GM21825 (cell line): ENCODE results near the gene SLC36A2.
"Not testable (repeated sequence)": the region's sequence is repeated elsewhere in the genome, so short reads cannot be mapped to it uniquely, and the experiment has no call there.

Experiments used
- ATAC-seq: cut with Tn5 transposase; IDR thresholded peaks from one replicate; pipeline ENCODE4 v1.9.1; 2021; ENCODE audit warnings: mild to moderate bottlenecking, moderate library complexity; ENCODE audit not compliant: unreplicated experiment

Gene SLC36A2

DNA sequence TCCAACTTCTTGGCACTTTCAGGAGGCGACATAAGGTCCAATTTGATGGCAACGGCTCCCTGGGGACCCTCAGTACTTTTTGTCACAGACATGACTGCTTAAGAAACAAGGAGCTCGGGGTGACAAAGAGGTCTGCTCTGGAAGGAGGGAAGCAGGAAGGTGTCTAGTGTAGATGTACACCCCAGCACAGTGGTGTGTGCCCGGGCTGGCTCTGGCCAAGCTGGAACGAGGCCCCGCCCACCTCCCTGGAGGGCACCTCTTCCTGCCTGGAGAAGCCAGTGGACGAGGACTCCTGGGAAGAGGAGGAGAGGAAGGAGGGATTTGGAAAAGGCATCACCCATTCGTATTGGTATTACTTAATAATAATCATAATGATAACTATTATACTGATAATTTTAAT is at the start of gene SLC36A2:
SLC36A2 (minus strand) TSS at position 191 of the 400 bp plus-strand sequence; CDS start at position 92, 99 bp downstream.
- no peak for ATAC-seq

DNA sequence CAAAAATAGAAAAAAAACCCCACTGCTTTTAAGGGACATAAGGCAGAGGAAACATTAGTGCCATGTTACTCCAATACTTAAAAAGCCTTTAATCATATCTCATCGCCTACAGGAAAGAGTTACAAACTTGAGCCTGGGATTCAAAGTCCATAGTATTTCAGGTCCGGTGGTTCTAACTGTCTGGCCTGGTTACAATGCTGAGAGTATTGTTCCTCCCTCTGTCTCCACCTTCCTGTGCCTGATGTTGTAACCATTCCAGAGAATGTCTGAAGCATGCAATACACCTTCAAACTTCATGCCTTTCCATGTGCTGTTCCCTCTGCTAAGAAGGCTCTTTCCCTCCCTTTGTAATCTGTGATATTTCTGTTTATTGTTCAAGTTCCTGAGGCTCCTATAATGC is 41.6 kb upstream of the SLC36A2 start:
- no peak for ATAC-seq

DNA sequence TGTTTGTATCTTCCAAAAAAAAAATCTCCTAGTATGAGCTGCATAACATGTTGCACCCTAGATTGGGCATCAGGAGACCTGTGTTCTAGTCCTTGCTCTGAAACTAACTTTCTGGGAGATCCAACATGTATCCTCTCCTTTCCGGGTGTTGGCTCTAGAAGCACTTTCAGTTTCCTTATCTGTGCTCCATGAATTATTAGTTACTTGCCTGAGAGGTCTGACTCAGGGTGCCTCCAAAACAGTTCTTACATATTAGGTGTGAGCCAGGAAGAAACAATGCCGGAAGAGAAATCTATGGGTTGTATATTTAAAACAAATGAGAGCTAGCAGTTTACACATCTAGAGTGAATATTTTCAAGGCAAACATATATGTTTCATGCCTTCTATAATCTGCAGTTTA is 36.7 kb upstream of the SLC36A2 start:
- ATAC-seq, result no peak

DNA sequence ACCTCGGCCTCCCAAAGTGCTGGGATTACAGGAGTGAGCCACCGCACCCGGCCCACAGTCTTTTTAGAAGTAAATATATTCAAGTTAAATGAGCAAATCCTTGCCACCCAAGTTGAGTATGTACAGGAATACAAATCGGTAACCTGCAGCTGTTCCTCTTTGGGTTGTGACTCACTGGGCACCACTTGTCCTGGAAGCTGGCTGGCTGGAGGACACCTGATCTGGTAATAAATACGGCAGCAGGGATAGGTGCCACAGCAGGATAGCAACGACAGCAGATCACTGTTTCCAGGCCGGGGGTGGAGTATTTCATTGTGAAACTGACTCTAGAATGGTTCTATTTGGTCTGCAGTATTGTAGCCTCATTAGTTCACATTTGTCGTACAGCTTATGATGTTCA is 35.7 kb upstream of the SLC36A2 start:
- ATAC-seq, result no peak

DNA sequence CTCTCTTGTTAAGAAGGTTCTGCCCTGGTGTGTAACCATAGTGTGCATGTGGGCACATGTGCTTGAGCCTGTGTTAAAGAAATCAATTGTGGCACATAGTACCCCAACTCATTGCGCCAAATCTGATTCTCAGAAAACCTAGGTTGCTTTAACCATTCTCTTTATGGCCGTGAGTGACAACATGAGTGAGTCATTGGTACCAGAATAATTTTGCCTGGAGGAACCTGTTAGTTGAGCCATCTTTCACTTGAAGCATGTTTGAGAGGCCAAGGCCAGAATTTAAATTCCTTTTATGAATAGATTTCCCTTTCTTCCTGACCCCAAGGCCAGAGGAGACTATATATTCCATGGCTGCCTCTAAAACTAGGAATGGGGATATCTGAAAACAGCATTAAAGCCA is 35.2 kb upstream of the SLC36A2 start:
- no peak for ATAC-seq

DNA sequence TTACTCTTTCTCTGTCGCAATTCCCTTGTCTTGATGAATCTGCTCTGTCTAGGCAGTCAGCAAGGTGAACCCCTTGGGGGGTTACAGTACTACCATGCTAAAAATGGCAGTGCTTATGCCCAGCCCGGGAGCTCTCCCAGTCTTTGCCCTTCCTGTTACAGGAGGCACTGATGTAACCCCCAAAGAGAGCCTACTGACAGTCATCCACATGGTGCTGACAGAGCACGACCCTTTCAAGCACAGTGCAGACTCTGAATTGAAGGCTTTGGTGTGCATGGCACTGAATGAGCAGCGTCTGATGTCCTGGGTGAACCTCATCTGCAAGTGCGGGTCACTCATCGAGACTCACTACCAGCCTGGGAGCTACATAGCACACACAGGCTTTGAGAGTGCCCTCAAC is 34.5 kb upstream of the SLC36A2 start:
- no peak for ATAC-seq

DNA sequence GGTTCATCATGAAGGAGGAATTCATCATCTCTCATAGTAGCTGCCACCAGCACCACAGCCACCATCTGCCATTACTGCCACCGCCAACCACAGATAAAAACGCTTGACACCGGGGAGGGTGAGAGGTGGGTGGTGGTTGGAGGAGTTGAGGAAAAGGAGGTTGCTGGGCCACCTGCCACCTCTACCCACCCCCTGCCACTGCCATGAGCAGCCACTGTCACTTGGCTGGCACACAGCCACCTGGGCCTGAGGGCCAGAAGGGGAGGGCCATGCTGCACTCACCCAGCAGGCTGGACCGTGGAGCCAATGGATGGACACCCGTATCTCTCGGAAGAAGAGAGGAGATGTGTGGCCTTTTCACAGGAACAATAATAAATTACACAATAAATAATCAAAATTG is 31.3 kb upstream of the SLC36A2 start:
- no peak for ATAC-seq

DNA sequence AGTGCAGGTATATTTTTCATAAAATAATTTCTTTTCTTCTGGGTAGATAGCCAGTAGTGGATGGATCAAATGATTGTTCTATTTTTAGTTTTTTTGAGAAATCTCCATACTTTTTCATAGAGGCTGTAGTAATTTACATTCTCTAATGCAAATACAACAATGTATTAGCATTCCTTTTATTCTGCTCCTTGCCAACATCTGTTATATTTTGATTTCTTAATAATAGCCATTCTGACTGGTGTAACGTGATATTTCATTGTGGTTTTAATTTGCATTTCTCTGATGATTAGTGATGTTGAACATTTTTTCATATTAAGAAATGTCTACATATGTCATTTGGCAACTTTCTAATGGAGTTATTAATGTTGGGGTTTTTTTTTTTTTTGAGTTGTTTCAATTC is 27.2 kb upstream of the SLC36A2 start:
- ATAC-seq, result no peak

DNA sequence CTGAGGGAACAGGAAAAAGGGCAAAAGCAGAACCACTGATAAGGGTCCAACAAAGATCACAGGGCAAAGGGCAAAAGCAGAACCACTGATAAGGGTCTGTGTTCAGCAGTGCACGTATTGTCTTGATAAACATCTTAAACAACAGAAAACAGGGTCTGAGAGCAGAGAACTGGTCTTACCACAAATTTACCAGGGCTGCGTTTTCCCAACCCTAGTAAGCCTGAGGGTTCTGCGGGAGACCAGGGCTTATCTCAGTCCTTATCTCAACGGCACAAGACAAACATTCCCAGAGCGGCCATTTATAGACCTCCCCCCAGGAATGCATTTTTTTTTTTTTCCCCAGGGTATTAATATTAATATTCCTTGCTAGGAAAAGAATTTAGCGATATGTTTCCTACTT is 19.7 kb upstream of the SLC36A2 start:
- not testable (repeated sequence) for ATAC-seq

DNA sequence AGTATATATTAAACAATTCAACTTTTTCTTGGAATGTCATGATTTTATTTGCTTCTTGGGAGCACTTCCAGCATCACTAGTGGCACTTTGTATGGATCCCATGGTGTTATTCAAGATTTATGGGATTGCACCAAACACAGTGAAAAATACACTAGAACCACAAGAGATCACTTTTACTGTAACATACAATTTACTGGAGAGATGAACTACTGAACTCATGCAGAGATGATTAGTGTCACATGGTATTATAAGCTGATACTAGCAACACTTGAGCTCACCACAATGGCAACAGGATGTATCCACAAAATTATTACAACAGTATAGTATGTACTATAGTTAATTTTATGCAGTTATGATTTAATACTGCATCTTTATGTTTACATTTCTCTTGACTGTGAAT is 16.3 kb upstream of the SLC36A2 start:
- ATAC-seq, result no peak

DNA sequence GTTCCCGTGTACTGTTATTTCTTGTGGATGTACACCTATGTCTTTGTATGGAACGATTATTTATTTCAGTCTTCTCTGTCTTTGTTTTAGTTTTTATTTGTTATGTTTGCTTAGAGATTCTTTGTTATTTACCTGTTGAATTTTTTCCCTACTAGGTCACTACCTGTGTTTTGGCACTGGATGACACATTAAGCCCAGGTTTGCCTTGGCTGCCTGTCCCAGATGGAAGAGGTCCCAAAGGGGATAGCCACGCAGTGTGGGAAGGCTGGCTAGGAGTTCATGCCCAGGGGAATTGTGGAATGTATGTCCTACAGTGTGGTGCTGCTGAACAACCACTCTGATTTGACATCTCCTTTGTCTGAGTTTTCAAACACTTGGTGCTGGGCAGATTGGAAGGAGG is 15.6 kb upstream of the SLC36A2 start:
- no peak for ATAC-seq

DNA sequence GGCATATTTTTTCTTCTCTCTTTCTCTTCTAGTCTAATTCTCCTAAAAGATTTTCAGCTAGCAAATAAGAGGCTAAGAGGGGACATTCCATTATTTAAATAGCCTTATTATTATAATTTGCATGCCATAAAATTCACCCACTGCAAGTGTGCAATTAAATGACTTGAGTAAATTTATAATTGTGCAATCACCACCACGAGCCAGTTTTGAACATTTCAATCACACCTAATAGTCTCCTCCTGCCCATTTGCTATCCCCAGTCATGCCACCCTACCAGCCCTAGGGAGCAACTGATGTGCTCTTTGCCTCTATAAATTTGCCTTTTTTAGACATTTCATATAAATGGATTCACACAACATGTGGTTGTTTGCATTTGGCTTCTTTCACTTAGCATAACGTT is 12.0 kb upstream of the SLC36A2 start:
- ATAC-seq, result no peak

DNA sequence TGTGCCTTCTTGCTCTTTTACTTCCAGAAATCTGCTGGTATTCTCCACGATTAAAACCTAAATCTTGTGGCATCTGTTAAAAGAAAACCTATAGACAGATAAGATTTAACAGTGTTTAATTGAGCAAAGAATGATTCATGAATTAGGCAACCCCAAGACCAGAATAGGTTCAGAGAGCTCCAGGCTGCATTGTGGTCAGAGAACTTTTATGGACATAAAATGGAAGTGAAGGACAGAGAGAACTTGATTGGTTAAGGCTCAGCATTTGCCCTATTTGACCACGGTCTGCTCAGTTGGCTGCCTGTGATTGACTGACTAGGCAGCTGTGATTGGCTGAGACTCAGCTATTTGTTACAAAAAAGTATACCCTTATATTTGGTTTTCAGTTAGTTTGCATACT is 10.4 kb upstream of the SLC36A2 start:
- no peak for ATAC-seq

DNA sequence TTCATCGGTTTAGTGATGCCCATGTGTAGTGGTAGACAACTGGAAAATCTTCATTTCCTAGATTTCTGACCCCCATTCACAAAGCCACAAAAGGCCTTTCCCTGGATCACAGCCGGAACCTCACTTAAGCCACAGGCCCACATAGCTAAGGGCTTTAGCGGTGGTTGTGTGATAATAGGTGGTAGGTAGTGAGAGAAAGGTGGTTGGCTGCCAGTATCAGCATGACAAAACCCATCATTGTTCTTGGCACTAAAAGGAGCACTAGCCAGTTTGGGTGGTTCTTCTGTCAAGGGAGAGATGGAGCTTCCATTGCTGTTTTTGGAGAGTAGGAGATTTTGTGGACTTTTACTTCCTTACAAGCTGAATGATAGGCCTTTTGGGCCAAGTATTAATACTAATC is 9.7 kb upstream of the SLC36A2 start:
- ATAC-seq, result no peak

DNA sequence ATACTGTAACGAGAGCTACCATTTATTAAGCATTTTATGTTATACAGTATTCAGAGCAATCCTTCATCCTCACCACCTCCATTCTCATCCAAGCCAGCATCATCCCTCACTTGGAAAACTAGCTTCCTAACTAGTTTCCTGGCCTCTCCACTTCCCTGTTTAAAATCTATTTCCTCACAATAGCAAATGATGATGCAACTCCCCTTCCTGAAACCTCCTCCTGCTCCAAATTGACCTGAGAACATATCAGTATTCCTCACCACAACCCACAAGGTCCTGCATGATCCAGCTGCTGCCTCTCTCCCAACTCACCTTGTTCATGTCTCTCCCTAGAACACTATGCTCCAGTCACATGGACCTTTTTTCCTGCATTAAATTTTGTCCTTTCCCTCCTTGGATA is 4.3 kb upstream of the SLC36A2 start:
- no peak for ATAC-seq

DNA sequence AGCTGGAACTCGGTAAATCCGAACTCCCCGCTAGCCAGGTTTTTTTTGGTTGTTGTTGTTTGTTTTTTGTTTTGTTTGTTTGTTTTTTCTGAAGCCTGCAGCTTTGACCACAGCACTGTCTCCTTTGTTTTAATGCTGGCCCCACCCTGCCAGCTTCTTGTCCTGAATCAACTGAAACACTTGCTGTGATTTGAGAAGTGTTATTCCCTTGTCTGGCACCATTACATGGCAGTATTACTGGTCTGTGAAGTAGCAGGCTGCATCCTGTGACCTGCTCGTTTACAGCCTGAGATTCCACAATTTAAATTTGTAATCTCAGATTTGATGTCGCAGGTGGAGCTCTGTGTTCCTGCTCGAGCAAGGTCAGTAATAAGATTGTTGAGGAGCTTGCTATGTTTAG is 1.4 kb upstream of the SLC36A2 start:
- no peak for ATAC-seq

DNA sequence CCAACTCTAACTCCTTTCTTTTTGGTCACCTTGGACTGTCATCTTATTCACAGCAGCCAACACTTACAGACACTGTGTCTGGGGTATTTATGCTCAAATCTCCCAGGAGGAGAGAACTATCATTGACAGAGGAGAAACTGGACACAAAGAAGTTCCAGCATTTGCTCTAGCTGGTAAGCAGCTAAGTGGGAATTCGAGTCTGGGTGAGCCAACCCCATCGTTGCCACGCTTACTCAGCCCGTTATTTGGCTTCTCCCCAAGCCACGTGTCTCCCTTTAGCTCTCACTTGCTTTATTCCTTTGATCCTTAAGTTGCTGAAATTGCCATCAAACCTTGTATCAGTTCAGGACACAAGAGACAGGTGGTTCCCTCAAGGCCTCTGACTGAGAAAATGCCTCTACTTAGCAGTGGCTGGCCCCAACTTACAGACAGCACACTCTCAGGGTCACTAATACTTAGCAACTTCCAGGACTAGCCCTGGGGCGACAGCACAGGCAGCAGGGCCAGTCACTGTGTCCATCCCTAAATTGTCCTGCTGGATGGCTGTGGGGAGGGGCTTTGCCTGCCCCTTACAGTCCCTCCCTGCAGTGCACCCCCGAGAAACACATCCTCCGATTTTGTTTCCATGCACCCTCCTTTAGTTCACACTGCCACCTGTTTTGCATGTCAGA is 1.4 kb downstream of the SLC36A2 start:
- ATAC-seq, result no peak

DNA sequence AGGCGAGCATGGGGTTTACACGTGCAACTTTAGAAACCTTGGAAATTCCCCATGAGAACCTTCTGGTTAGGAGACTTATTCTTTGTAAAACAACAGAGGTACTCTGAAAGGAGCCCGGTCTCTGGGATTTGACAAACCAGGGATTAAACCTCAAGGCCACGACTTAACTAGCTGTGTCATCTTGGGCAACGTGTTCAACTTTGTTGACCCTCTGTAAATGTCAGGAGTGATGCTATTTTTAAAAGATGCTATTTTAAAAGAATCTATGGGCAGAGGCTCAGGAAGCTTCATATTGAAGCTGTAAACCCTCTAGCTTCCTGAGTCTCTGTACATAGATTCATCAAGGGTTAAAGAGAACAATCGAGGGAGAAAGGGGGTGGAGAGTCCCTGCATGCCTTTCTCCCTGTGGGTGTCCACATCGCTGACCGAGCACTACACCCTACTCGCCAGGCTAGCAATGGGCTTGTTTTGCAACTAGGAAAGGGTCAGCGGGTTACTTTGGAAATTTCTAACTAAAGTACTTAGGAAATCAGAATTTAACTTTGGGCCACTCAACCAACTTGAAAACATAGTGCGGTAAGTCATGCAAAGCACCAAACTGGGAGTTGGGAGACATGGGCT is 2.1 kb downstream of the SLC36A2 start:
- no peak for ATAC-seq

DNA sequence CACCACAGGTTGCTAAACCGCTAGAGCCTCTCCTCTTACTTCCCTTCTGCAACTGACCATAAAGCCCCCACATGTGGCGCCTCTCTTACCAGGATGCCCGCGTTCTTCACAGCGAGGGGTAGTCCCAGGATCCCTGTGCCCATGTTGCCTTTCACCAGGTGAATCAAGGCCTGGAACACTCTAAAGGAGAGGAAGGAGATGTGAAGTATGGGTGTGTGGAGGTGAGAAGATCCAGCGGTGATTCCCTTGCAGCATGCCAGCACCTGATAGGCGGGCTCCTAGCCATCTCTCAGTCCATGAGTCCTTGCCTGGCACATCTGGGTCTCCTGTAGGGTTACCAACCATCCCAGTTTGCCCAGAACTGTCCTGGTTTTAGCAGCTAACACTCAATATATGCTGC is 3.3 kb downstream of the SLC36A2 start:
- no peak for ATAC-seq

DNA sequence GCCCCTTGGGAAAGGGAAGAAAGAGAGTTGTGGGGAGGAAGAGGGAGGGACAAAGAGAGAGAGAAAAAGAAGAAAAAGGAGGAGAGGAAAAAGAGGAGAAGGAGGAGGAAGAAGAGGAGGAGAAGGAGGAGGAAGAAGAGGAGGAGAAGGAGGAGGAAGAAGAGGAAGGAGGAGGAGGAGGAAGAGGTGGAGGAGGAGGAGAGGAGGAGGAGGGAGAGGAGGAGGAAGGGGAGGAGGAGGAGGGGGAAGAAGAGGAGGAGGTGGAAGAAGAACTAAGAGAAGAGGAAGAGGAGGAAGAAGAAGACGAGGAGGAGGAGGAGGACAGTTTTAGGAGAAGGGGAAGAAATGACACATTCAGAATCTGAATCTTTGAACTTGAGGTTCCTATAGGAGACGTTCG is 7.4 kb downstream of the SLC36A2 start:
- ATAC-seq, result no peak

DNA sequence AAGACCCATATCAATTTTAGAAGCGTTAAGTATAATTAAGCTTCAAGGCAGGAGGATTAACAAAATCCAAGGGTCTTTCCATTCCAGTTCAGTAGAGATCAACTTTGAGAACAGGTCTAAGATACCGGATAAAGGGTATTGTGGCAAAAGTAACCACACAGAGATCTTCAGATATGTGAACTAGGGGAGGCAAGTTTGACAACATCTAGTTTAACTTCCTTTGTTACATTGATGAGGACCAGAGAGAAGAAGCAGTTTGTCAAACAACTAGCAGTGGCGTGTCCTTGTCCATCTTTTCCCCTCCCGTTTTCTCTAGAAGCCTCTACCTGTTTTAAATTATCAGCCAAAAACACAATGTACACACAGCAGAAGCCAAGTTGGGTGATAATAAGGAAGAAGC is 8.6 kb downstream of the SLC36A2 start:
- ATAC-seq, result no peak

DNA sequence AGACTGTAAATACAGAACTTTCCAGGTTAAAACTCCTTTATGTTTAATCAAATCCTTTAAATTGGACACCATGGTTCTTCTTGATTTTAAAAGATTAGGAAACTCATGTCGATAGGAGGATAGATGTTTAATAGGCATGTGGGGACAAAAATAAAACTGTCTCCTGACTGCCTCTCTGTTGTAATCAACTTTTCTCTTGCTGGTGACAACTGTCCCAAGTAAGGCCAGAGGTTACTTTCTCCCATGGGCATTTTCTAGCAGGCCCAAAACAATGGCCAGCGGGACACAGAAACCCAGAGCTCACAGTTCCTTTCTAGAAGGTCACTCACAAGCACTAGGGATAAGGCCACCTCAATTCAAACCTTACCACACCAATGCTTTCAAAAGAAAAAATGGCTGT is 14.5 kb downstream of the SLC36A2 start:
- ATAC-seq, result no peak

DNA sequence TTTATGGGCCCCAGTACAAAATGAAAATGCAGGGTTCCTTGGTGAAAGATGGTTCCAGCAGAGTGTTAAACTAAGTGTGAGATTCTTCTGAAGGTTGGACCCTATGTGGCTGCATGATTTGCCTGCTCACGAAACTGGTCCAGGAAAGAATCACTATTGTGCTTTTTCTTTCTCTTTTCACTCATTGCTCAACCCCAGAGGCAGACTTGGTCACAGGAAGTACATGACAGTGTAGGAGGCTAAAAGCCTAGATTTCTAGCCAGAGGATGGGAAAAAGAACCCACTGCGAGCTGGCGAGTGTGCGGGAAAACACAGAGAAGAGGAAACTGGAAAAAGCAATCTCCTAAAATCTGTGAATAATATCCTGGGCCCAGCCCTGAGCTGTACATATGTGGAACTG is 18.6 kb downstream of the SLC36A2 start:
- ATAC-seq, result no peak
